HPDE6-E6E7 (cell line): ENCODE measurements around the gene AGPAT2.

Experiments used
- DNase-seq: peaks from one replicate; pipeline ENCODE4 v3.0.0; 2011; ENCODE audit warnings: missing footprints; ENCODE audit errors: extremely low spot score

AGPAT2 gene

GRCh38 chr9:136700959-136701667 is 13.9 kb upstream of the AGPAT2 start:
- no peak for DNase-seq

- no peak for DNase-seq
Measured at GRCh38 chr9:136700304-136700703, 13.0 kb upstream of the AGPAT2 start.

DNA sequence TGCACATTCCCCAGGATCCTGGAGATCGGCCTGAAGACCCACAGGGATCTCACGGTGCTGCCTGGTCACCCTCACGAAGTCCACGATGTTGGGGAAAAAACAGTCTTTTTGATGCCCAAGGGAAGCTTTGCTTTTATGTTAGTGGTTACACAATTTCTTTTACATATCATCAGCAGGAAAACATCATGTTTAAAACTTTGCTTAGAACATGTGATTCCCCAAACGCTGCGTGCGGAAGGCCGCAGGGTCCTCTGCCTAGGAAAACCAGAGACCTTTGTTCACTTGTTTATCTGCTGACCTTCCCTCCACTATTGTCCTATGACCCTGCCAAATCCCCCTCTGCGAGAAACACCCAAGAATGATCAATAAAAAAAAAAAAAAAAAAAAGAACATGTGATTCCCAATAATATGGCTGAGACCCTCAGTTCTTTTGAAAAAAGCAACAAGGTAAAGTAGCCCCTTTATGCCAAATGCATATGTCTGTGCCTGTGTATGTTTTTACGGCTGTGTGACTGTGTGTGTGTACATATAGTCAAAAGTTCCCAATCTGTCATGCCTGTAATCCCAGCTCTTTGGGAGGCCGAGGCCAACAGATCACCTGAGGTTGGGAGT is 11.5 kb upstream of the AGPAT2 start:
- DNase-seq, result no peak

GRCh38 chr9:136697821-136698526 is 10.7 kb upstream of the AGPAT2 start:
- DNase-seq, result no peak

DNA sequence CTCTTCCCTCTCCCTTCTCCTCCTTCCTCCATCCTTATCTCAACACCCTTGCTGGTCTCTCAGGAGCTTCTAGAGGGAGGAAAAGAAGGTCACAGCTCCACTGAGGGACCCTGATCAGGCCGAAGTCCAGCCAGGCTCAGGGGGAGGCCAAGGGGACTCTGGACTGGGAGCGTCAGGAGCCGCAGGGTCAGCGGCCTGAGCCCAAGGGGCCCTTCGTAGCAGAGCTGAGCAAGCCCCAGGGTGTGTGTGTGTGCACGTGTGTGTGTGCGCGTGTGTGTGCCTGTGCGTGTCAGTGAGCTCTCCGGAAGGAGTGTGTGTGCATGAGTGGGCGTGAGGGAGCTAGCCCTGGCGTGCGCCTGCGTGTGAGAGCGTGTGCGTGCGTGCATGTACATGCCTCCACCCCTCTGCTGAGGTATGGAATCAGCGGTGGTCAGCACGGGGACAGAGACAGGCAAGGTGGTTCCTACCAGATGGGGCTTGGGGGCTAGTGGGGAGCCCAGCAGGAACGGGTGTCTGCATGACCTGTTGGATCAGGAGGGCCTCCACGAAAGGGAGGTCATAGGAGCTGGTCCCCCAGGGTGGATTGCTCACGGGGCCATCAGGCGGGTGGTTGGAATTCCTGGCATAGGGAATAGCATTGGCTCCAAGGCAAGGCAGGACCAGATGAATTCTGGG is 10.0 kb upstream of the AGPAT2 start:
- no peak for DNase-seq

GRCh38 chr9:136696502-136696901 is 9.2 kb upstream of the AGPAT2 start:
- DNase-seq, result no peak

GRCh38 chr9:136695955-136696354 is 8.7 kb upstream of the AGPAT2 start:
- no peak for DNase-seq

DNA sequence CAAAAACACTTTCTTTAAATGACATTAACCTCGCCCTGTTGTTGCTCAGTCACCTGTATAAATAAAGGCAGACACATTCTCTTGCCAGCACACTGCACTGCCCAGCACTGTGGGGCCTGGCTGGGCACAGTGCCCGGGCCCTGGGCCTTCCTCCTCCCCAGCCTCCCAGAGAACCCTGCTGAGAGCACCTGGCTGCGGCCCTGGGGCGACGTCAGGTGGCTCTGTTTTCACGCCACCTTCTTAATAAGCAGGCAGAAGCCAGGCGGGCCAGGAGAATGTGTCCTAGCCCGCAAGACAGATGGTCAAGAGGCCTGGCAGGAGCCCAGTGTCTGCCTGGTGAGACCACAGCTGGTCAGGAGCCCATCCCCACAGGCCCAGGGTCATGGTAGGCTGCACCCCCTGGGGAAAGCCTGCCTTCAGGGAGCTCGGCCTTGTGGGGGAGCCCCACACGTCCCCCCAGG is 8.2 kb upstream of the AGPAT2 start:
- DNase-seq, result no peak

GRCh38 chr9:136694872-136695247 is 7.6 kb upstream of the AGPAT2 start:
- DNase-seq, result no peak

DNA sequence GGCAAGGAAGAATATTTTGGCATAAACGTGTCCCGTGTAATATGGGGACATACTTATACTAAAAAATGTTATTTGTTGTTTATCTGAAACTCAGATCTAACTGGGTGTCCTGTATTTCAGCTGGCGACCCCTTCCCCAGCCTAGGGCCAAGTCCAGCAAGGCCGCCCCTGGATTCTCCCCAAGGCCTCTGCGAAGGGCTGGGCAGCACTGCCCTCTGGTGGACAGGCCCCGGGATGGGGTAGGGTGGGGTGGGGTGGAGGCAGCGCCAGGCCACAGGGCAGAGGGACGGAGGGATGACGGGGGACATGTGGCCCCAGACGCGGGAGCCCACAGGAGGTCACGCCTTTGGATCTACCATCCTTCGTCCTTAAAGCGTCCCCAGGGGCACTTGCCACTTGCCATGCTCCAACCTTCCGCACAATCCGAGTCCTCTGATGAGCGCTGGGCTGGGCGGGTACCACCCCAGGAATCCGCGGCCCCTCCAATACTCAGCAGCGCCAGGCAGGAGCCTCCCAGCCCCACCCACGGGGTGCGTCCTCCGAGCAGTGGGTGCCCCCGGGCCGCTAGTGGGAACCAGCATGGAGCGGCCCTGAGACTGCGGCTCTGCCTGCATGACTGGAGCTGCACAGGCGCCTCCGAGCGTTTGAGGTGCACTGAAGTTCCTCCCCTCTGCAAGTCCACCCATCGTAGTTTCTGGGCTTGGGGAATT is 7.1 kb upstream of the AGPAT2 start:
- peak; percentile 70 for DNase-seq

DNA sequence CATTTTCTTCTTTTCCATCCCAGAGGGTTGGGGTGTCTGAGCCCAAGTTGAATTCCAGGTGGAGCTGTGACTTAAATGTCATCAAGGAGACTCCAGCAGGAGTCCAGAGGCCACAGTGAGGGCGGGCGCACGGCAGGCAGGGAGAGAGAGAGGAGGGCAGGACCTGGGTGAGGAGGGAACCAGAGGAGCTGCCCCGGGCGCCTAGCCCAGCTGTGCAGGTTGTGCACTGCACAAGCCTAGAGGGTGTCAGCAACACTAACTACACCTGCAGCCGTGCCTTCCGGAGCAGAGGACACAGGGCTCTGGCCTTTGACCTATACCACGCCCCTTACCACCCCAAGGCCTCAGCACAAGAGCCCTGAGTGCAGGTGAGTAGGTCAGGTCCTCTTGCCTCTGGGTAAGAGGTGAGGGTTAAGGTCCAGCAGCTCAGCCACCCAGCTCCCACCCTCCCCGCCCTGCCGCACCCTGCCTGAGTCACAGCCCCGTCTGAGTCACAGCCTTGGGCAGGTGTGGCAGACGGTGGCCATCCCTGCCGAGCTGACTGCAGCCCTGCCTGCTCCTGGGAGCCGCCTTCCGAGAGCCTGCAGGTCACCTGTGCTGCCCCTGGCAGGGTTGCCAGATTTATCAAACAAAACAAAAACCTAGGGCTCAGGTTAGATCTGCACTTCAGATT is 6.4 kb upstream of the AGPAT2 start:
- DNase-seq, result peak; percentile 98

DNA sequence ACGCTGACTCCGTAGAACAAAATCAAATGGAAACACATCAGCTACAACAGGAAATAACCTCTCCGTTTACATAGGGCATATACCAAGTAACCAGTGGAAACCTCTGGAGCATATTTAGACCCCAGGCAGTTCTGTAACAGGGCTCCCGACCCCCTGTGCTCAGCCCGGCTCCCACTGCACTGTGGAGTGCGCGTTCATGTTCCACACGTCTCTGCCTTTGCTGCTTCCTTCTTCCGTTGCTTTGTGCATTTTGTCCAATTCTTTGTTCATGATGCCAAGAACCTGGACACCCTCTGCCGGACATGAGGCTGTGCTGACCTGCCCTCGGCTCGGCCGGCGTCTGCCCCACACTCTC is 5.9 kb upstream of the AGPAT2 start:
- no peak for DNase-seq

DNA sequence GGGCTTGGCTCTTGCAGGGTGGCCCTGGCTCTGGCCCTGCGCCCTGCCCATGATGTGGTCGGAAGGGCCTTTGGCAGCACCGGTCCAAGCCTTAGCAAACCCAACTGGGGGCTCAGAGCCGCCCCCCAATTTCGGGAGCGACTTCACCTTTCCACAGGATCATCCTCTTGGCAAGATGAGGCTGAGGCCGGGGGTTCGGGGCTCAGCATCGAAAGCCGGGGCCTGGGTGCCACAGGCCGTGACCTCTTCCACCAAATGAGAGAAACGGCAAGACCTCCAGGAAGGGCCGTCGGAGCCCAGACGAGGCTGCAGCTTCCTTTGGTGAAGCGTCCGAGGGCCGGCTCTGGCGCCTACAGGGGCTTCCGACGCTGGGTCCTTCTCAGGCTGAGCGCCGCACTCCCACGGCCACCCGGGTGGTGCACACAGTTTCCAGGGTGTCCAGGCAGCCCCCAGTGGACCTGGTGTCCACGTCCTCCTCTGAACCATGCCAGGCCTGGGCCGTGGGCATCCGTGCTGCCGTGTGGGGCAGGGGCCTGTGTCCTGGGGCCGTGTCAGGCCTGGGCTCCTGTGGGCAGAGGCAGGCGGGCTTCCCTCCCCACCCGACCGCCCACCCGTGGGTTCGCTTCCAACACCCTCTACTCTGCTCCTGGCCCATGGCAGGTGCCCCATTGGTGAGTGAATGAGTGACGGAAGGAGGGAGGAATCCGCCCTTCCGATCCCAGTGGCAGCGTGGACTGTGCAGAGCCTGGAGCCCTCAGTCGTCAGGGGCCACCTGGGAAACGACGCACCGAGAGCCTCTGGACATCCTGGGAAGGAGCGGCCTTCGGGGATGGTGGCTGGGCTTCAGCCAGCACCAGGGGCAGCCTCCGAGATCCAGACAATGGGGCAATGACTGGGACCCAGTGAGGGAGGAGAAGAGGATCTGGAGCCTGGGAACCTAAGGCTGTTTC is 5.2 kb upstream of the AGPAT2 start:
- no peak for DNase-seq

DNA sequence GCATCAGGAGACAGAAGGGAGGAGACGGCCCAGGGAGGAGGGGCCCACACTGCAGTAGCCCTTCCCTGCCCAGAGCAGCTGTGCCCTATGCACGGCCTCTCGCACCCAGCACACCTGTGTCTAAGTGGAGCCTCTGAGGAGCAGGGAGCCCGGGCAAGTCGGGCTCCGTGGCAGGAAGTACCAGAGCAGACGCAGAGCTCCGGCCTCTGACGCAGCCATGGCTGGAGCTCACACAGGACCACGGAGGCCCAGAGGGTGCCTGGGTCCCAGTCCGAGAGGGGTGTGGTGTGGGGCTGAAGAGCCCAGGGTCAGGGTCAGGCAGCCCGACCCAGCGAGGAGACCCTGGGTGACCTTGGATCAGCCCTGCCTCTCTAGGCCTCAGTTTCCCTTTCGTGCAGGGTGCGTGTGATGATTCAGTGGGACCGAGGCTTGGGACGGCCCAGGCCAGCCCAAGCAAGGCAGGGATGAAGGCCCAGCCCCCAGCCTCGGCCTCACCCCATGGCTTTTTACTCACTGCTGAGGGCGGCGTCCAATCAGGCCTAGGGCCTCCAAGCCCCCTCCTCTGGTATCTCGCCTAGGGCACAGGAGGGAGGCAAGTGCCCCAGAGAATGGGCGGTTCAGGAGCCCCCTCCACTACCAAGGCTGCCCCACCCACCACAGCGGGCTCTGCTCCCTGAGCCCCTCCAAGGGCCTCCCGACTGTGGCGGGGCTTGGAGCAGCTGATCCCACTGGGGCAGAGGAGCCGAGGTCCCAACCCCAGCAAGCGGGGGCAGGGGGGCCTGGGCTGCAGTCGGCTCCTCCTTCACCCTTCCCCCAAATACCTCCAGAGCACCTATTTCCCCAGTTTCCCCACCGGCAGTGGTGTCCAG is 4.3 kb upstream of the AGPAT2 start:
- no peak for DNase-seq

GRCh38 chr9:136690806-136691261 is 3.6 kb upstream of the AGPAT2 start:
- no peak for DNase-seq

DNA sequence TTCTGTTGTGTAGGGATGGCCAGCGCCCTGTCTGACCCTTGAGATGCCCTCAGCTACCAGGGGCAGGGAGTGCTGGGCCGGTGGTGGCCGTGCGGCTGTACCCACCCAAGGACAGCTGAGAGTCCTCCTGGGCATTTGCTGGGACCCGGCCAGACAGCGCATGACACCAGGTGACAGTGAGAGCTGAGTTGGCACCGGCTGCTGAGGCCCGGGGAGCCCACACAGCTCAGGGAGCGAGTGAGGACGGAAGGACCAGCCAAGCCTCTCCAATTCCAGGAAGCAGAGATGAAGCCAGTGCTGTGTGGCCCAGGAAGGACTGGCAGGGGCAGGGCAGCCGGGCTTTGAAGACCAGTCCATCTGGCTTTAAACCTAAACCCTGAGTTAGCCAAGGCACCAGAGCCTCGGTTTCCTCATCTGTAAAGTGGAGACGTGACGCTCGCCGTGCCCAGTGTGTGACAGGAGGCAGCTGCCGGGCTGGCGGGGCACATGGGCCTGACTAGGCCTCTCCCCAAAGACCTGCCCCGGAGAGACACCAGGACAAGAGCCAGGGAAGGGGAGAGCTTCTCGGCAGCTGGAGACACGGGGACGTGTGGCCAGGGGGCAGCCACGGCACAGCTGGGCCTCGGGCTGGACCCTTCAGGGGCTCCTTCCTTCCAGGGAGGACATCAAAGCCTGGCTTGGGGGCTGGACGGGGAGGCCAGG is 3.0 kb upstream of the AGPAT2 start:
- no peak for DNase-seq

DNA sequence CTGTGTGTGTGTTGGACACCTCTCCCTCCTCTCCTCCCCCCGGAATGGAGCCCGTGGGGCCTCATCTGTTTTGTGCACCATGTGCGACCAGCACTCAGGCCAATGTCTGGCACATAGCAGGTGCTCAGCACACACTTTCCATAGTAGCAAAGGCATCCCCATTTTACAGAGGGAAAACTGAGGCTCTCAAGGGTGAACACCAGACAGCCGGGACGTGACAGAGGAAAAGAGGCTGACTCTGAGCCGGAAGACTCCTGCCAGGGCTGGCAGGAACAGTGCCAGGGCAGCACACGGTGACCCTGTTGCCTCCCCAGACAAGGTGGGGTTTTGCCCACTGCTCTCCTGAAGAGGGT is 1.8 kb upstream of the AGPAT2 start:
- no peak for DNase-seq

DNA sequence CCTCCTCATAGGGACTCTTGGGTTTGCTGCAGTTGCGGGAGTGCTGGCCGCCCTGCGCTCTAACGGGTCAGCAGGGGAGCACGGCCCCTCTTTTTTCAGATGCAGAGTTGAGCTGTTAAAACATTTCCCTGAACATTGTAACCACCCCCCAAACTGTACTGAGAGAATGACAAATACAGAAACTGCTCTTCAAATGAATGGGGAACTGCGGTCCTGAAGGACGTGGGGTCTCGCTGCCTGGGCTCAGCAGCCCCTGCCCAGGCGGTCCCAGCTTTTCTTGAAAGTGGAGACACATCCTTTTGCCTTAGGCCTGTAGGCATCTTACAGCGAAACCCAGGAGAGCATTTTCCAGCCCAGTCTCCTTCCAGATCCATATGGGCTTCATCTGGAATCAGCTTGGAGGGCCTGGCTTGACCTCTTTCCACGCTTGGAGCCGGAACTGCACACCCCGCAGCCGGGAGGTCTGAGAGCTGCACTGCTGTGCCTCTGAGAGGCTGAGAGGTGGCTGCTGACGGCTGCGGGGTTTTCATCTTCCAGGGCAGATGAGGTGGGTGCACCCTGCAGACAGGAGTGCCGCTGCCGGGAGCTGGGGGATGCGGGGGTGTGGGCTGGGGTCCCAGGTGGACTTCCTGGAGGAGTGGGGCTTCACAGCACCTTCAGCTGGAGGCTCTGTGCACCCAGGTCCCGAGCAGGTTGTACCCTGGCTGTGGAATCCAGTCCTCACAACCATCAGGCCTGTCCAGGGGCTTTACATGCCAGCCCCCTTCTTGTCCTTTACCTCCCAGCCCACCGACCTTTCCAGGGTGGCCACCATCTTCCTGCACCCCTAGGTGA is 1.2 kb upstream of the AGPAT2 start:
- DNase-seq, result no peak
